ENCODE measurements around the gene EIF4G3.
"Not testable (repeated sequence)": the region's sequence is repeated elsewhere in the genome, so short reads cannot be mapped to it uniquely, and the experiment has no call there.

The EIF4G3 gene

GRCh38 chr1:21188235-21188634 lies 11.5 kb upstream of the EIF4G3 start:
- DNase-seq: no peak

- DNase-seq: no peak
Observed at GRCh38 chr1:21185221-21185731, 8.6 kb upstream of the EIF4G3 start.

- no peak for DNase-seq
Observed at GRCh38 chr1:21184276-21184675, 7.6 kb upstream of the EIF4G3 start.

- DNase-seq: no peak
Observed at GRCh38 chr1:21182181-21182731, 5.6 kb upstream of the EIF4G3 start.

GRCh38 chr1:21178271-21178670 lies 1.6 kb upstream of the EIF4G3 start:
- not testable (repeated sequence) for DNase-seq

GRCh38 chr1:21175670-21176581 lies 771 bp downstream of the EIF4G3 start:
- DNase-seq: peak; percentile 60

GRCh38 chr1:21175324-21175669 lies 1.4 kb downstream of the EIF4G3 start:
- no peak for DNase-seq

- DNase-seq: no peak
Observed at GRCh38 chr1:21174654-21175323, 1.9 kb downstream of the EIF4G3 start.

- no peak for DNase-seq
Observed at GRCh38 chr1:21174230-21174629, 2.5 kb downstream of the EIF4G3 start.

- DNase-seq: not testable (repeated sequence)
Observed at GRCh38 chr1:21173096-21173495, 3.6 kb downstream of the EIF4G3 start.

- not testable (repeated sequence) for DNase-seq
Observed at GRCh38 chr1:21170837-21171236, 5.9 kb downstream of the EIF4G3 start.

GRCh38 chr1:21168444-21168843 lies 8.3 kb downstream of the EIF4G3 start:
- DNase-seq: no peak

GRCh38 chr1:21165646-21166045 lies 11.1 kb downstream of the EIF4G3 start:
- DNase-seq: no peak

GRCh38 chr1:21165076-21165475 lies 11.6 kb downstream of the EIF4G3 start:
- DNase-seq: no peak

GRCh38 chr1:21164266-21164665 lies 12.4 kb downstream of the EIF4G3 start:
- no peak for DNase-seq

GRCh38 chr1:21162740-21163464 lies 13.8 kb downstream of the EIF4G3 start:
- DNase-seq: no peak

GRCh38 chr1:21161842-21162241 lies 14.9 kb downstream of the EIF4G3 start:
- no peak for DNase-seq

- no peak for DNase-seq
Observed at GRCh38 chr1:21160263-21160796, 16.4 kb downstream of the EIF4G3 start.

GRCh38 chr1:21157868-21158267 lies 18.8 kb downstream of the EIF4G3 start:
- DNase-seq: no peak

GRCh38 chr1:21157054-21157453 lies 19.6 kb downstream of the EIF4G3 start:
- no peak for DNase-seq

- DNase-seq: no peak
Observed at GRCh38 chr1:21156019-21156418, 20.7 kb downstream of the EIF4G3 start.

GRCh38 chr1:21154717-21155116 lies 22.0 kb downstream of the EIF4G3 start:
- no peak for DNase-seq

GRCh38 chr1:21153388-21153787 lies 23.3 kb downstream of the EIF4G3 start:
- DNase-seq: no peak
